HS-5 (cell line): ENCODE results near the gene ACER3.
A peak's percentile ranks its signal among the peaks of the same experiment; 100 is the strongest.
"Not testable (repeated sequence)": the region's sequence is repeated elsewhere in the genome, so short reads cannot be mapped to it uniquely, and the experiment has no call there.

ENCODE experiments used
- DNase-seq: peaks from one replicate; pipeline ENCODE4 v3.0.0-alpha.2; 2012; ENCODE audit warnings: low read depth

Gene ACER3

DNA sequence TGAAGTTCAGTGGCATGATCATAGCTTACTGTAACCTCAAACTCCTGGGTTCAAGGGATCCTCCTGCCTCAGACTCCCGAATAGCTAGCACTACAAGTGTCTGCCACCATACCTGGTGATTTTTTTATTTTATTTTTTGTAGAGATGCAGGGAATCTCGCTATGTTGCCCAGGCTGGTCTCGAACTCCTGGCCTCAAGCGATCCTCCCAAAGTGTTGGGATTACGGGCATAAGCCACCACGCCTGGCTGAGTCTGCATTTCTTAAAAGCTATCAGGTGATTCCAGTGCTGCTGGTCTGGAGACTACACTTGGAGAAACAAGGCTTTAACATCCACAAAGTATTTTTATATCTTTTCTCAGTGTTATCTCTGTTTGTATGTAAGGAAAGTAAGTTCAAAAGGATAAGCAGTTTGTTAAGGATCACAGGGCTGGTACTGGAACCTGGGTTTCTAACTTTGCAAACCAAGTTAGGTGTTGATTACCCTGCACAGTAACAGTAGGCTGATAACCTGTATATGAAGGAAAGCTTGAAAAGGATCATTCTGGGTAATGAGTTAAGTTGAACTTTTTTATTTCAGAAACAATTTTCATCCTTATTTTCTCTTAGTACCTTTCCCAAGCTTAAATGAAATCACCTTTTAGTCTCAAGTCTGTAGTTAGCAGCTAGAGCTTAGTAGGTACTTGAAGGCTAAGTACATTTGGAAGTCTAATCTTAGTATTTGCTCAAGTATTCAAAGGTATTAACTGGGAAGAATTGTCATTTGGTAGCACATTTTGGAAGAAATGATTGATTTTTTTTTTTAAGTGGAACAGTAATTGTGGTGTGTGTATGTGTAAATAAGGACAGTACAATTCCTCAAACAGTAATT, 12.5 kb downstream of the ACER3 start:
- no peak for DNase-seq

DNA sequence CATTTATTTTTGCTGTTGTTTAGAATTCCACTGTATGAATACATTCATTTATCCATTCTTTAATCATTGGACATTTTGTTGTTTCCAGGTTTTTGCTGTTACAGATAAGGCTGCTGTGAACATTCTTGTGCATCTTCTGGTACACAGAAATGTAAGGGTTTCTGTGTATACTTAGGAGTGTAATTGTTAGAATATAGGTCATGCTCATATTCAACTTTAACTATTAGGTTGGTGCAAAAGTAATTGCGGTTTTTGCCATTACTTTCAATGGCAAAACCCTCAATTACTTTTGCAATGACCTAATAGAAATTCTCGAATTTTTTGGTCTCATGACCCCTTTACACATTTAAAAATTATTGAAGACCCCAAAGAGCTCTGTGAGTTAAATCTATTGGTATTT, 17.3 kb downstream of the ACER3 start:
- no peak for DNase-seq

DNA sequence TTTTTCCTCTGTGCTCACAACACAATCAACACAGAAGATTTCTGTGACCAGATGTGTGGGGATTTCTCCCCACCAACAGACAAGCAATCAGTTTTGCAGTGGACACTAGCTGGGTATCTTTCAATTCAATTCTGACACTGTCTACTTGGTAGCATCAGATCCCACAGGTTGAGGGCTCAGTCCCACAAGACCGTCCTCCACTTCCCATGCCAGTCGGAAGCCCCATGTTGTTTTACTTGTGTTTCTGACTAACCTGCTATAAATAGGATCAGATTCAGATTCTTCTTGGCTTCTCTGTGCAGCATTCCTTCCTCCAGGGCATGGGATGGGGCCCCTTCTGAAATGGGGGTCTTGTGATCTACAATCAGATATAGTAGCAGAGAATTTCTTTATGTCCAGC, 19.6 kb downstream of the ACER3 start:
- DNase-seq, result no peak

DNA sequence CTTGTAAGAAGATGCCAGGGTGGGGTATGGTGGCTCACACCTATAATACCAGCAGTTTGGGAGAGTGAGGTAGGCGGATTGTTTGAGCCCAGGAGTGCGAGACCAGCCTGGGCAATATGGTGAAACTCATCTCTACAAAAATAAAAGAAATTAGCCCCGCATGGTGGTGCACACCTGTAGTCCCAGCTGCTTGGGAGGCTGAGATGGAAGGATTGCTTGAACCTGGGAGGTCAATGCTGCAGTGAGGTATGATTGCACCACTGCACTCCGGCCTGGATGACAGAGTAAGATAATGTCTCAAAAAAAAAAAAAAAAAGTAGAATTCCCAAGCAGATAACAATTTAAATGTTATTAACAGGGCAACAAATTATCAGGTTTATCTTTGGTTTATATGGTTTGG, 20.2 kb downstream of the ACER3 start:
- no peak for DNase-seq

DNA sequence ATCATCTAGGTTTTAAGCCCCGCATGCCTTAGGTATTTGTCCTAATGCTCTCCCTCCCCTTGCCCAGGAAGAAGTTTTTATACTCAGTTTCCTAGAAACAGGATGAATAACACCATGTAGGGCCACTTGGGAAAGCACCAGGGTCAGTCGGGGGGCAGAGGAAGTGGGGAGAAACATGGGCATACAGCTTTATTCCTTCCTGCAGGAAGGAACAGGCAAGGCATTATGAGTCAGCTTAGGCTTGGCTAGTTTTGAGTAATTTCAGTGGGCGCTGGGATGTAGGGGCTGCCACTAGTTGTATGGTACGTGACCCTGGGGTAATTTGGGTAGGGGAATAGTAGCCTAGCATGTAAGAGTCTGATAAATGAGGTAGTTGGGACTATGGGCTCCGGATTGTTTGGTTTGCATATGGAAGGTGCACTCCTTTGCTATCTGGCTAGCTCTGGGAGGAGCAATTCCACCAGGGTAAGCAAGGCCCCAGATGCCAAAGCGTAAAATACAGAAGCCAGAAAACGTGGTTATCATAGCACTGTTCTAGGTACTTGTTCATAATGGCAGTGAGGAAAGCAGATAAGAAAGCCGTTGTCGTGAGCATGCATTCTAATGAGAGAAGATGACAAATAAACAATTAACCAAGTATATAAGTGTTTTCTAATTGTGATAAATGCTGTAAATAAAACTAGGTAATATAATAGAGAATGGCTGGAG, 24.8 kb downstream of the ACER3 start:
- DNase-seq, result peak; percentile 32

DNA sequence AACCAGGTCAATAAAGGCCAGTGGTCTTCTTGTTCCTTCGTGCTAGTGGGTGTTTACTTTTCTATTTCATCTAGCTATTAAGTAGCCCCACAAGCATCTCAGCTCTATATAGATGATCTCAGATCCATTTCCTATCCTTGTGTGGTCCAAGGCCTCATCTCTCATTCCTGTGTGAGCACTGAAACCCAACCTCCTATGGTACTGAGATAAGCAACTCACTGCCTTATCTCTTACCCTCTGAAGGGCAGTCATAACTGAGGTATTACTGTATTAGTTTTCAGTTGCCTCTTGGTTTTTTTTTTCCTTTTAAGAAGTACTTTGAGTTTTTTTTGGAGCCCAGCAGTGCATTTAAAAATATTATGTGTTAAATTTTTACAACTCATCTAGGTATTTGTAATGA, 28.3 kb downstream of the ACER3 start:
- no peak for DNase-seq

DNA sequence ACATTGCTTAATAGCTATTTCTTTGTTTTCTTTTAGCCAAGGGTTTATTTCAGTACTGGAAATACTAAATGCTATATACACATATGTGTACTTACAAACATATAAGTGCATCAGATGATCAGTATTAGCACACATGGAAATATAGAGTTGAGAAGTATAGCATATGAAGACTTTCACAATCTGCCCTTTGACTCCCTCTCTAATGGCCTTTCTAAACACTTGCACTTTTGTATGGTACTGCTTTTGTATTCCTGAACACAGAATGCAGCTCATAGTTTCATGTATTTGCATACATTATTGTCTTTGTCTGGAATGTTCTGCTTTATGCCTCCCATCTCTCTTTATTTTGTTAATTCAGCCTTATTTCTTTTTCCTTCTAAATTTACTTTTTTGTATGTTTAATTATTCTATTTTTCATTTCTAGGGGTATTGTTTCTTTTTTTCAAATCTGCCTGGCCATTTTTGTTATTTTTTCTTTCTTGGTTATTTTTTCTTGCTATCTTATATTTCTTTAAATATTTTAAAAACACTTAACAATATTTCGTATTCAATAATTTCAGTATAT, 28.8 kb downstream of the ACER3 start:
- DNase-seq, result no peak

DNA sequence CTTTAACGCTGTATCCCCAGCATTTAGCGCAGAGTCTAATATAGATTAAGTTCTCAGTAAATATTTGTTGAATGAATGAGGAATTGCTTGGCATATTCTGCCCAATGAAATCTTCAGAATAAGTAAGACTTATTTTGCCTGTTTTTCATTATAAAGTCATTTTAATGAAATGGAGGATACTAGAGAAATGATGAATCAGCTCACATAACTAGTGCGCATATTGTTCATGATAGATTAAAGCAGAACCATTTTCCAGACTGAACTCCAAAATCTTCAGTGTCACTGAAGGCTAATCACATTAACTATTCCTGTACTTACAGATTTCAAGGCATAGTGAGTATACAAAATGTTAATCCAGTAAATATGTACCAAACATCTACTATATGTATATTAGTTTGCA, 29.6 kb downstream of the ACER3 start:
- no peak for DNase-seq

DNA sequence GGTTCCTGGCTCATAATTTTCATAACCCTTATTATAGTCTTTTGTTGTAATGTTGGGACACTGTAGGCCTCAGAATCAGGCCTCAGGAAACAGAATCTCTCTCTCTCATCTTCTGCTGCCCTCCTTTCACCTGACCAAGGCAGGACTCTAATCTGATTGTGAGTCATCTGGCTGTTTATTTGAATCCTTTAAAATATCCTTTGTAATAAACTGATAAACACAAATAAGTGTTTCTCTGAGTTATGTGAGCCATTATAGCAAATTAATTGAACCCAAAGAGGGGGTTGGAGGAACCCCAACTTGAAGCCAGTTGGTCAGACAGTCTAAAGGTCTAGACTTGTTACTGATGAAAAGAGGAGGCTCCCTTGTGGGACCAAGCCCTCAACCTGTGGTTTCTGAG, 30.6 kb downstream of the ACER3 start:
- no peak for DNase-seq

DNA sequence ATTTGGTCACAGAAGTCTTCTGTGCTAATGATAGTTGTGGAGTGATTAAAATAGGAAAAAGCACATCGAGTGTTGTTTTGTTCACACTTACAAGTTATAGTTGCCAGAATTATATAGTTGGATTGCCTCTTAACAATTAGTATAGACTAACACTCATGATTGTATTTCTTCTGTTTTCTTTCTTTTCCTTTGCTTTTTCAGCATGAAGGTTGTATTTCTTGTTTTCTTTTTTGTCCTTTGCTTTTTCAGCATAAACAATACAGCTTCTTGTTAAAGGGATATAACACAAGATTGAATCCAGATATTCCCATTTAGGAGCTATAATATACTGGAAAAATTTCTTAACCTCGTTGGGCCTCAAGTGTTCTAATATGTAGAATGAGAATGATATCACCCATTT, 31.1 kb downstream of the ACER3 start:
- DNase-seq, result no peak

DNA sequence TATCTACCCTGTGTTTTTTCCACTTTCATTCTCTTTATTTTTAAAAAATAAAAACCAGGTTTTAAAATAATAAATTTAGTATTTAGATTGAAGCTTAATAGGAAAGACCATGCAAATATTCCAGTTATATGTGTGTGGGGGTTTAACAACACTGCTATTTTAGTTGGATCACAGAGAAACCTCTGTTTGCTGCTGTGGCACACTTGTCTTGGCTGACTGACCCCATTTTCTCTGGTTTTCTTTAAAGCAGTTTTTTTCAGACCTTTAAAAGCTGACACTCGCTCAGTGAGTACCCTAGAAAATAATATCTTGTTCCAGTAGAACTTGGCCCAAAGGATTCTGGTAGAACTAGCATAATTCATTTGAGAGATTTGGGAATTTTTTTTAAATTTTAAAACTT, 31.6 kb downstream of the ACER3 start:
- no peak for DNase-seq

DNA sequence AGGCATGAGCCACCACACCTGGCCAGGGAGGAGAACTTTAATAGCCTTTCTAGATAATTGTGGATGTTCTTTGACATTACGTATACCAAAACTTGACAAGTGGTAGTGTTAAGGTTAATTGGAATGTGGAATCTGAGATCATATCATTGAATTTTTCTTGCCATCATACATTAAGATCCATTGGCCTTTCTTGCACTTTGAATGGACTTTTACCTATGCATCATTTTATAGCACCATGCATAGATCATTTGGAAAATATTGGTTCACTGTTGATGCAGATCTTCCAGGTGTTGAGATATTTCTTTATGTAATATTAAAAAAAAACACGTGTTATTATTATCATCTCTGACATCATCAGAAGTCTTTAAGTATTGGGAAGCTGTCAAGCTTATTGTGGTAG, 36.5 kb downstream of the ACER3 start:
- DNase-seq, result no peak

DNA sequence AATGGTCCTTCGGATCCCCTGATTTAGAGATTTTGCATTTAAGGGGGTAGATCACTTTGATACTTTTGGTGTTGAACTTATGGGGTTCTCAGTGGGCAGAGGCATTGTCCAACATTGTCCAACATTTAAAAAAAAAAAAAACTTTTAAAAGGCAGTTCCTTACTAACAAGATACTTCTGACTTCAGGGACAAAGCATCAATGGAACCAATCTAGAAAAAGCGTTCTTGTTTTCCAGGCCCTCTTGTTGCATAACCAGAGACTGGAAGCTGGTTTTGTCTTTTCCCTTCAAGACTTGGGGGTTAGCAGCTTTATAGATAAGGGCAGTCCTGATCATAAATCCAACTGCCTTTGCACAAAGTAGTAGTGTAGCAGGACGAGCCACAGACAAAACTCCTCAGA, 40.4 kb downstream of the ACER3 start:
- no peak for DNase-seq

DNA sequence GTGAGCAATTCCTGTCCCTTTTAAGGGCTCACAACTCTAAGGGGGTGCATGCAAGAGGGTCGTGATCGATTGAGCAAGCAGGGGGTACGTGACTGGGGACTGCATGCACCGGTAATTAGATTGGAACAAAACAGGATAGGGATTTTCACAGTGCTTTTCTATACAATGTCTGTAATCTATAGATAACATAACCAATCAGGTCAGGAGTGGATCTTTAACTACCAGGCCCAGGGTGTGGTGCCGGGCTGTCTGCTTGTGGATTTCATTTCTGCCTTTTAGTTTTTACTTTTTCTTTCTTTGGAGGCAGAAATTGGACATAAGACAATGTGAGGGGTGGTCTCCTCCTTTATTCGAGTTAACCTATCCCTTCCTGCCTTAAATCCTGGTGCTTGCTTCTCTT, 40.9 kb downstream of the ACER3 start:
- not testable (repeated sequence) for DNase-seq

DNA sequence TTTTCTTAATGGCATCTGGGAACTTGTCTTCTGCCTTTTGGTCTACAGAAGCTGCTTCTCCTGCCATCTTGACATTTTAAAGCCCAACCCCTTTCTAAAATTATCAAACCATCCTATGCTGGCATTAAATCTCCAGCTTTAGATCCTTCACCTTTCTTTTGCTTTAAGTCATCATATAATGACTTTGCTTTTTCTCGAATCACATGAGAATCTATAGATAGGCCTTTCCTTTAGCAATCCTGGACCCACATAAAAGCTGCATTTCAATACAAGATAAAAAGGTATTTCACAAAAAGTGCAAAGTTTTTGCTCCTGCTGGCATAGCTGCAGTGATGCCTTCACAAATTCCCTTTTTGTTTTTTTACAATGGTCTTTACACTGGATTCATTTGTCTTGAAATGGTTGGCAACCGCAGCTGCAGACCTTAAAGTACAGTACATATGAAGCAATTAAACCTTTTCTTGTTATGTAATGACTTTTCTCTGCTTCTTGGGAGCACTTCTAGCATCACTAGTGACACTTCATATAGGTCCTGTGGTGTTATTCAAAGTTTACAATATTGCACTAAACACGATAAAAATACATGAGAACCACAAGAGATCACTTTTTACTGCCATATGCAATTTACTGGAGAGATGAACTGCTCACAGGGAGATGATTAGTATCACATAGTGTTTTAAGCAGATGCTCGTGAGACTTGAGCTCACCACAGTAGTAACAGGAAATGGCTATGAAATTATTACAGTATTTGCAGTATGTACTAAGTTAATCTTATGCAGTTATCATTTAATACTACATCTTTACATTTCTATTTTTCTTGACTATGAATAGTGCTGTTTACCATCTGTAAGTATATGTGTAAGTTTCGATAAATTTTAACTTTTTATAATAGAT, 41.6 kb downstream of the ACER3 start:
- no peak for DNase-seq

DNA sequence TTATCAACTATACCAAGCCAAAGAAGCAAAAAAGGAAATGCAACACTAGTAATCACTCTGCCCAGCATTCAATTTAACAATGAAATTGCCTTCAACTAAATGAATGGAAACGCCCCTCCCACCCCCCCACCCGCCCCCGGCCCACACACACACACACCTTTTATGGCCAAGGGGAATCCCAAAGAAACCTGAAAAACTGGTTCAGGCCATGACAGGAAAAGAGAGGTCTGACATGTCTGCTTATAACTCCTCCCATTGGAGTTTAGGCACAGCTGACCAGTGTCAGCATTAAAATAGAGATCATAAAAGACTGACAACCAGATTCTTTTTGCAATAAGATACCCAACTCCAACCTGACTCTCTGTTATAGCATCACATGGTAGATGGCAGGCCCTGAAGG, 42.6 kb downstream of the ACER3 start:
- no peak for DNase-seq

DNA sequence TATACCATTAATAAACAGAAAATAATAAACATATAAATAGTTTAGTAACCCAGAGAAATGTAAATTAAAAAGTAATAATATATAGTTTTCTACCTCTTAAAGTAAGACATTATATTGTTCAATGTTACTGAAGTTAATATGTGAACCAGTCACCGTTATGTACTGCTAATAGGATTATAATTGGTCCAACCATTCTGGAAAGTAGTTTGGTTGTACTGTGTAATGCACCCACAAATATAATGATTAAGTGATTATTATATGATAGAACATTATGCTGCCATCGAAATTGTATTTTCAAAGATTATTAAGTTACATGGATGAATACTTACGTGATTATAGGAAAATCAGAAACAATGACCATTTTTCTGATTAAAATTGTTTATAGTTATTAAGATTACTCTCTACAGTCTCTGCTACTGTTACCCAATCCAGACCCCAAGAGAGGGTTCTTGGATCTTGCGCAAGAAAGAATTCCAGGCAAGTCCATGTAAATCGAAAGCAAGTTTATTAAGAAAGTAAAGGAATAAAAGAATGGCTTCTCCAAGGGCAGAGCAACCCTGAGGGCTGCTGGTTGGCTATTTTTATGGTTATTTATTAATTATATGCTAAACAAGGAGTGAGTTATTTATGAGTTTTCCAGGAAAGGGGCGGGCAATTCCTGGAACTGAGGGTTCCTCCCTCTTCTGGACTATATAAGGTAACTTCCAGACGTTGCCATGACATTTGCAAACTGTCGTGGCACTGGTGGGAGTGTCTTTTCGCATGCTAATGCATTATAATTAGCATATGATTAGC, 50.1 kb downstream of the ACER3 start:
- DNase-seq, result no peak

DNA sequence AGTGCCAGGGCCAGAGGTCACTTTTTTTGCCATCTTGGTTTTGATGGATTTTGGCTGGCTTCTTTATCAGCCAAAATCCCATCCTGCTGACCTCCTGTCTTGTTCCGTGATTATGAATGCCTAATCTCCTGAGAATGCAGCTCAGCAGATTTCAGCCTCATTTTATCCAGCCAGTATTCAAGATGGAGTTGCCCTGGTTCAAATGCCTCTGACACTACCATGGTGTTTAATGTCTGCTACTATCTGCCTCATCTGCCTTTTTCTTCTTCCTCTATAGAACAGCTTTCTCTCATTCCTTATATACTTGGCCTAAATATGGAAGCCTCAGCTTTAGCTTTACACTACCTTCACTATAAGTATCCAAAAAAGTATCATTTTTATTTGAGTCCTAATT, 50.7 kb downstream of the ACER3 start:
- DNase-seq, result no peak

DNA sequence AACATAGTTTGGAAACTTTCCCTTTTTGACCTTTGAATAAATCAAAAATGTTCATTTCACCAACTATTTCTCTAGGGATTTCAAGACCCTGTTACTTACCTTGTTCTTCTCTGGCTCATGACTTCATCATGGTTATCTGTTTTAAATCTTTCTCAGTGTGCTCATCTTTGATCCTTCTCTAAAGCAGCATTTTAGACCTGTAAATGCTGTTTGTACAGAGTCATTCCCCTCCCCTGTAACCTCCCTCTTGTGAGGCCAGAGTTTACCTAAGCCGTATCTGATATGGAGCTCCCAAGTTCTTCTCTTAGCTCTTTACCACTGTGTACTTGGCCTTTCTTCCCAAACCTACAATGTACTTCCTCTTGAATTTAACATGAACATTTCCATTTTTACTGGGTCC, 56.0 kb downstream of the ACER3 start:
- DNase-seq, result no peak

DNA sequence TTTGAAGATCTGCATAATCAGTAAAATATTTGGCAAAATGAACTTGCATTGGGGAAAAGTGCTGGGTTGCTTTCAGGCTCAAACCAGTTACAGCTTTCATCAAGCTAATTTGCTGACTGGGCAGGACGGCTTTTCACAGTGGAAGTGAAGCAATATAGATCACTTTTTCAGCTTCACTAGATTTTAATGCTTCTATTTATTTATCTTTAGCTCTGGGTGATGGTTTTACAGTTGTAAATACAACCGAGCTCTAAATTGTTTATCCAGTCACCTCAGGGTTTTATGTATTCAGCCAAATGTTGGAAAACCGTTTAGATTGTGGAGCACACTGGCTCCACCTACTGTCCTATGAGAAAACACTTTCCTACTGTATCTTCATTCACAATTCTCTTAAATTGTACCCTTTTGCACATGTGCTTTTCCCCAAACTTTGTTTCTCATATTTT, 58.2 kb downstream of the ACER3 start:
- DNase-seq, result peak; percentile 16

DNA sequence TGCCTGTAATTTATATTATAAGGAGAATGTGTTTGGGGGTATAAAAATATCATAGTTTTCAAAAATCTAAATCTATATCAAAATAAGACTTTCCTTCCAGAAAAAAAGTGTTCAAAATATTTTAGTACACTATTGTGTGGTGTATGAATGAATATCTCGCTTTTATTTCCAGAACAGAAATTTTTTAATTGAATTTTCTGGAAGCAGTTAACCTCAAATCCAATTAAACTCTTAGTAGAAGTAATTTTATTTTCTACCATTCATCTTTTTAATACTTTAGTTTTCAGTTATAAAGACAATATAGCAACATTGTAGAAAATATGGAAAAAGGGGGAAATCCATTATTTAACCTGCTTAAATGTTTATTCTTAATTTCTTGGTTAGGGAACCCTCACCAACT, 58.7 kb downstream of the ACER3 start:
- DNase-seq, result no peak
